ENCODE results near the gene RRAGD.

Gene RRAGD, protein sequence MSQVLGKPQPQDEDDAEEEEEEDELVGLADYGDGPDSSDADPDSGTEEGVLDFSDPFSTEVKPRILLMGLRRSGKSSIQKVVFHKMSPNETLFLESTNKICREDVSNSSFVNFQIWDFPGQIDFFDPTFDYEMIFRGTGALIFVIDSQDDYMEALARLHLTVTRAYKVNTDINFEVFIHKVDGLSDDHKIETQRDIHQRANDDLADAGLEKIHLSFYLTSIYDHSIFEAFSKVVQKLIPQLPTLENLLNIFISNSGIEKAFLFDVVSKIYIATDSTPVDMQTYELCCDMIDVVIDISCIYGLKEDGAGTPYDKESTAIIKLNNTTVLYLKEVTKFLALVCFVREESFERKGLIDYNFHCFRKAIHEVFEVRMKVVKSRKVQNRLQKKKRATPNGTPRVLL

DNA sequence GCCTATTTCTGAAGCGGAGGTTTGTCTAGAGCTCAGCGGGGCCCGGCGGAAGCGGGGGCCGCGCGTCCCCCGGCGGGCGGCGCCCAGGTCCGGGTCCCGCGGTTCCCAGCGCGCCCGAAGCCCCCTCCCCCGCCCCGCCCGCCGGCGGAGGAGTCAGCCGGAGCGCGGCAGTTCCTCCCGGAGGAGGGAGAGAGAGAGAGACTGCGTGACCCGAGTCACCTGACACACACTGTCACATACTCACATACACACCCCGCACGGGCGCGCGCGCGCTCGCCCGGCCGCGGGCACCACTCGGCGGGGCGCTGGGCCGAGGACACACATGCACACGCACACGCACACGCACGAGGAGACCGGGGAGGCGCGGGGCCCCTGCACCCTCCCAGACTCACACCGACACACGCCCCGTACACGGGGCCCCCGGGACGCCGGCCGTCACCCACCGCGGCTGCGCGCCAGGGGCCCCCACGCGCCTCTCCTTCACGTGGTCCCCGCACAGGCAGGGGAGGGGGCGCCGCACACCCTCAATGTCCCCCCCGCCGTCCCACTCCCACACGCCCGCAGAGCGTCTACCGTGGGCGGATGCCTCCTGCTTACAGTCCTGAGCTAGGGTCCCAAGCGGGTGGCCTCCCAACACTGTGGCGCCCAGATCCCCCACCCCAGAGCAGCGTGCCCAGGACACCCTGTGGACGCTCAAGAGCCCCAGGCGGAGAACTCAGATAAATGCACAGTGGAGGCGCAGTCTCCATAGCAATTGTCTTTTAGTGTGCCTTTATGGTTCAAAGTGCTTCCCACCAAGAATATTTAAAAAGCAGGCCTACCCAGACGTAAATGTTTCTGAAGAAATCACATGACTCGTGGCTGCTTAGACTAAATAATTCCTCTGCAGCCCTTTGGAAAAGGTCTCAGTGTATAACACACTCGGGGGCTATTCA lies at the start of gene RRAGD:
TSS of gene RRAGD (minus strand) at position 203 of the 935 bp plus-strand sequence. CDS start 280 bp downstream, outside the sequence.
- DNase-seq, result peak; percentile 83

DNA sequence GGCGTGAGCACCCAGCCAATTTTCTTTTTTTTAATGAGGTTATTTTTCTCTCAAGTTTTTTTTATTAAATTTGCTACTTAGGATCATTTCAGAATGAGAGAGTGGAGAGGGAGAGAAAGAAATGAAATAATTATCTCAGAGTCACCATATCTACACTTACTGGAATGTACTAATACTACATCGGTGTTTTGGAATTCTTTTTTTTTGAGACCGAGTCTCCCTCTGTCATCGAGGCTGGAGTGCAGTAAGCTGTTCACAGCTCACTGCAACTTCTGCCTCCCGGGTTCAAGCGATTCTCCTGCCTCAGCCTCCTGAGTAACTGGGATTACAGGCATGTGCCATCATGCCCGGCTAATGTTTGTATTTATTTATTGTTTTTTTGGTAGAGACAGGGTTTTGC lies 48.6 kb upstream of the RRAGD start:
- no peak for DNase-seq

- no peak for DNase-seq
These were observed 47.4 kb upstream of the RRAGD start for GRCh38 chr6:89459501-89459900.

DNA sequence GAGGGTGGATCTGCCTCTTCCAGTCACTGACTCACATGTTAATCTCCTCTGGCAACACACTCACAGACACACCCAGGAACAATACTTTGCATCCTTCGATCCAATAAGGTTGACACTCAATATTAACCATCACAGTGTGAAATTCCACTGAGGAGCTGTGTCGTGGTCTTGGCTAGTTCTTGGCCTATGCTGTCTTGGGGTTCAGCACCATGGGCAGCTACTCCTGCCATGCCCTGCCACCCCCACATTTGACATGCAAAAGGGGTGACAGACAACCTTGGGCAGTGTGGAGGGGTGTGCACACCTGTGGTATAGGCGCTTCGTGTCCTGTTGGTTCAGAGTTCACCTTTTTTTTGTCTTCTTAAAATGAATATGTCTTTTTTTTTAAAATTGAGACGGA lies 46.6 kb upstream of the RRAGD start:
- DNase-seq, result no peak

- DNase-seq, result no peak
These were observed 42.2 kb upstream of the RRAGD start for GRCh38 chr6:89454300-89454699.

DNA sequence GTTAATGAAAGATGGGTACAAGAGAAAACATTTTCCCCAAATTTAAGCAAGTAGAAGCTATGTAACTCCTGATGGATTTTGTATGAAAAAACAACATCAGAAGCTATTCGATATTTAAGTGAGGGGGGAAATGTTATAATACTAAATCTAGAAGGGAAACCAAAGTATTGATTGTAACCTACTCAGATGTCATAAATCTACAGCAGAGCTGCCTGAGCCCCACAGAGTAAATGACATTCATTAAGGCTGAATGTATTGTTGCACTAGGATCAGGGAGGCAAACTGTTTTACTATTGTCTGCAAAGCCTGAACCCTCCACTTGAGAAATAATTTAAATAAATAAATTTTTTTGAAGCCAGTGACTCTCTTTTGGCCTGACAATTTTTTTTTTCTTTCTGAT lies 40.2 kb upstream of the RRAGD start:
- no peak for DNase-seq

GRCh38 chr6:89449193-89449592 lies 37.1 kb upstream of the RRAGD start:
- DNase-seq, result no peak

- DNase-seq, result no peak
These were observed 31.6 kb upstream of the RRAGD start for GRCh38 chr6:89443658-89444057.

GRCh38 chr6:89440200-89440599 lies 28.1 kb upstream of the RRAGD start:
- DNase-seq, result no peak

GRCh38 chr6:89439014-89439413 lies 26.9 kb upstream of the RRAGD start:
- DNase-seq, result no peak

DNA sequence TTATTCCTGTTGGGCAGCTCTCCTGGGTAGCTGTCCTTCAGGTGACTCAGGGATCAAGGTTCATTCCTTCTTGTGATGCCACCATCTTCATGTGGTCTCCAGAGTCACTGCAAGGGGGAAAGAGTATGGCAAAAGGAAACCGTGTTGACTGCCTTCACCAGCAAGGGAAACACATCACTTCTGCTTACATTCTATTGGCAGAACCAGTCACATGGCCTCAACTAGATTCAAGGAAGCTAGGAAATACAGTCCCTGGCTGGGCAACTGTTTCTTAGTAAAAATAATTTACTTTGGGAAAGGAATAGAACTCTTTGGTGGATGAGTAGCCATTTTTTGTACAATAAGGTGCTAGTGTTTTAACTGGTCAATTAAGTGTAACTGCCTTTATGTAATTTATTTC lies 26.2 kb upstream of the RRAGD start:
- no peak for DNase-seq

DNA sequence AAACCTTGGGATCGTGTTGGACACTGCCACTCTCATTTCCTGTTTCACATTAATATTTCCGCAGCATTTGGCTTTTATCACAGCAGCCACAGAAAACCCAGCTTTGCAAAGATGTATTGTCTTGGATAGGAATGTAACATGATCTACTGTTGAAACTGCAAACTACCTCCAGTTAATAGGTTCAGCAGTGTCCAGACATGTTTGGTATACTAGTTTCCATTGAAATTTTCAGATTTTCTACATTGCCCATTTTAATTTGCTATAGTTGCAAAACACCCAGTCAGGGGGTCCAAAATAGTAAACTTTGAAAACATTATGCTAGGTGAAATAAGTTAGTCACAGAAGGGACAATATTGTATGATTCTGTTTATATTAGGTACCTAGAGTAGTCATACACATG lies 24.2 kb upstream of the RRAGD start:
- DNase-seq, result peak; percentile 22

DNA sequence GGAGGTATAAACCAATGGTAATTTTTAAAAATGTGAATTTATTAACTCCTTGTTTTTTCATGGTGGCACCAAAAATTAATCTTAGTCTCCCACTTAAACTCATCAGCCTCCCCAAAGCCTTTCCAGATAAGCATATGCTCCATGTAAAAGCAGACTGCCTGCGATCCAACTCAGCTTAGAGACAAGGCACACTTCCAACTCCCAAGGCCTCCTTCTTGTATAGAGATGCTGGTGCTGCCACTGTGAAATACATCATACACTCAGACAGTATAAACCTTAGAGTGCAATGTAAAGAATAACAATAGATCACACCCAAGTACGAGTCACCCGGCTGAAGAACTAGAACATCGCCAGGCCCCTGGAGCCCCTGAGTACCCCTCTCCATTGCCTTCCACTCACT lies 22.9 kb upstream of the RRAGD start:
- DNase-seq, result no peak

DNA sequence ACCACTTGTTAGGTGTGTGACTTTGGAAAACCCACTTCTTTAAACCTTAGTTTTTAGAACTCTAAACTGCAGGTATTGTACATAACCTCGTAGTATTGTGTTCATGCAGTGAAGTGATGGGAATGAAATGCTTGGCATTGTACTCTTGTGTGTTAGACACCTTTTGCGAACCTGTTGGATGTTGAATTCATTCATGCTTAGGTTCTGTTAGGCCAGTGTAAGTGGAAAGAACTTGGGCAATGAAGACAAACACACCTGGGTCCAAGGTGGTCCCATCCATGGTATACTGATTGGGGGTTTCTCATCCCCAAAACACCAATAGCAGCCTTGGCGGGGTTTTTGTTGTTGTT lies 22.1 kb upstream of the RRAGD start:
- DNase-seq, result no peak

DNA sequence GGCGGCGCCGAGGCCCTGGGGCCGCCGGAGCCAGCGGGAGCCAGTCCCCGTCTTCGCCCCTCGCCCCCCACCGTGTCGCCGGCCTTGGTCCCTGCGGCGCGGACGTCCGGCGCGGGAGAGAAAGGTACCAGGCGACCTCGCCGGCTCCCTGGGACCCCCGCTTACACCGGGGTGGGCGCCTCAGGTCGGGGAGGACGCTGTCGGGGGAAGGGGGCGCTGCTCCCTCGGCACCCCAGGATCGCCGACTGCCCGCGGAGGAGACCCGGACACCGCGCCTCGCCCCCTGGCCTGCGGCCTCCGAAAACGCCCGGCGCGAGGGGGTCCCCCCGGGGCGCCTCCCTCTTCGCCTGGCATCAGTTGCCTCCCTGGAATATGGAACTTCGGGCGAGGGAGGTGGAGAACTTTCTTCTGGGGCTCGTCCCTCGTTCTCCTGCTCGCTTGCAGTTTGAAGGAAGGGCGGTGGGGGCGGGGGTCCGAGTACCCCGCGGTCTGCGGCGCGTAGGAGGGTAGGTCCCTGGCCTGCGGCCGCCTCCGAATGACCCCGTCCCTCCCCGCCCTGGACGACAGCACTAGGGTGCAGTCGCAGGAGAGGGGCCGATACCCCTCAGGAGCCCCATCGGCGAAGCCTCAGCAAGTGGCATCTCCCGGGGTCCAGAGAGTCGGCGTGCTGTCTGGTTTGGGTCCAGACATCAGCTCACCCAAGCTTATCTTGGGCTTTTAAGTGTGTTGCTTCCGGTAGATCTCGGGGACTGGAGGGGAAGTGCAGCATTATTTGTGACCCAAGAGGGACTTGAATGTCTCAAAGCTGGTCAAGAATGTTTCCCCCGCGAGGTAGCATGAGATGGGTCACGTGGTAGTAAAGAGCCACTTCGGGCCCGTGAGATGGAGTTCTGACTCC lies 21.4 kb upstream of the RRAGD start:
- DNase-seq, result peak; percentile 63

DNA sequence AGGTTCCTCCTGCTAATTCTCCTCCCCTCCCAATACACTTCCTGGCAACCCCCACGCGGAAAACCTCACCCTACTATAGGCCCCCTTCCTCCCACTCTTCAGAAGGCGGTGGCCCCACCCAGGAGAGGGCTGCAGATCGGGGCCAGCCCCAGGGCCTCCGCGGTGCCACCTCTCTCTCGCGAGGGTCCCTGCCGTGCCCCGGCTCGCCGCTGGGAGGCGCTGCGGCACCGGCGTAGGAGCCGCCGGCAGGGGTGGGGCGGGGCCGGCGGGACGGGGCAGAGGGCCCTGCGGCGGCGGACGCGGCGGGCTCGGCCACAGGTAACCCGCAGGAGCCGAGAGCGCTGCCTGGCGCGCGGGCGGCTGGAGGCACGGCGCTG lies 20.8 kb upstream of the RRAGD start, which contains the start of gene ANKRD6:
TSS of gene ANKRD6 (plus strand) at position 278 of the 377 bp plus-strand sequence. CDS start 133,825 bp downstream, outside the sequence.
- peak; percentile 93 for DNase-seq

DNA sequence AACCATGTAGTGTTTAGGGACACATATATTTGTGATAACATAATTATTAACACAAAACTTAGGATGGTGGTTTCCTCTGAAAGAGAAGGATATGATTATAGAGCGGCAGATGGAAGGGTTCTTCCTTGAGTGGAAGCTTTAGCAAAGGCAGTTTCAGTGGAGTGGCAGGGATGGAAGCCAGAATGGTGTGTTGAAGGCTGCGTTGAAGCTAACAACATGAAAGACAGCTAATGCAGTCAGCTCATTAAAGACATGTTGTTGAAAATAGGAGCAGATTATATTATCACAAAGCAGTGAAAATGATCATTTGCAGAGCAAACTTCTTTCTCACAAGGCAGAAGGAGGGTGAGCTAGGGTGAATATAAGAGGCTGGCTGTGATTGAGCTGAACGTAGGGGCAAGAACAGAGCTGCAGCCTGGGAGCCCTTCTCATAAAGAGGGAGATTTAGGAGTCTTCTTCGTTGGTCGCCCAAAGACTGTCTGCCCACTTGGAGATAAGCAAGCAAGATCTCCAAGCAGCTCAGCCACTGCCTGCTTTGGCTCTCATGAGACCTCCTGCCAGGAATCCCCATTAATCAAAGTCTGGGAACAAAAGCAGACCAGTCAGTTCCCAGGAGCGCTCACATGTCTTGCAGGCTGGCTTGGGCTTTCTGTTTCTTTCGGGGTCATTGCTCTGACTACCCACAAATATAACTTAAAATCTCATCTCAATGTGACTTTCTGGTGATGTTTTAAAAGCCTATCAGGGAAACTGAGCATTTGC lies 18.3 kb upstream of the RRAGD start:
- peak; percentile 27 for DNase-seq

DNA sequence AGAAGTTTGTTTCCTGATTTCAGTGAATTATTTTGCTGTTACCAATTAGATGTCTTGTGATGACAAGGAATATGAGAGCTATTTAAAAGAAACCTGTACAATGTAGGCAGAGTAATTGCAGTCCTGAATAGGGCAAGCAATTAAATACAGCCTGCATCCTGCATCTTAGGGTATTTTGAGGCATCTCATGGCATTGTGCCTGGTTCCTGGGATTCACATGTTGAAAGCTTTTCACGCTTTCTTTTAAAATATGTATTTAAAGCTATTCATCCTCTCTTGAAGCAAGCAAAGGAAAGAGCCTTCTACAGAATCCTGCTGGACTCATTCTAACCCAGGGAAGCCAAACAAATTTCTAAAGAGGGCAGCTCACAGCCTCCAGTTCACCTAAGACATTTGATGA lies 4.7 kb upstream of the RRAGD start:
- DNase-seq, result no peak

DNA sequence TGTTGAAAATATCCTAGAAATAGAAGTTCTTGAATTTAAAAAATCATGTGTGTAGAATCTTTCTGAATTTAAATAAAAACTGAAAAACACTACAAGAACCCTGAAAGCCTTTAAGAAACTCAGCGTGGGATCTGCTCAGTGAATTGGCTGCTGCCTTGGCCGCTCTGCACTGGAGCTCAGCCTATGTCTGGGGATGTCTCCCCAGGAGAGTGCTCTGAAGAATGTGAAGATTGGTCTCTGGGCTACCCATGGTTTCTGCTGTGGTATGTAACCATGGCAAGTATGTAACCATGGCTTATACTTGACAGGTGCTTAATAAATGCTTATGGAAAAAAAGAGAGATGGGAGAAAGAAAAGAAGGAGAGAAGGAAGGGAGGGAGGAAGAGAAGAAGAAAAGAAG lies 3.1 kb upstream of the RRAGD start:
- DNase-seq, result no peak

DNA sequence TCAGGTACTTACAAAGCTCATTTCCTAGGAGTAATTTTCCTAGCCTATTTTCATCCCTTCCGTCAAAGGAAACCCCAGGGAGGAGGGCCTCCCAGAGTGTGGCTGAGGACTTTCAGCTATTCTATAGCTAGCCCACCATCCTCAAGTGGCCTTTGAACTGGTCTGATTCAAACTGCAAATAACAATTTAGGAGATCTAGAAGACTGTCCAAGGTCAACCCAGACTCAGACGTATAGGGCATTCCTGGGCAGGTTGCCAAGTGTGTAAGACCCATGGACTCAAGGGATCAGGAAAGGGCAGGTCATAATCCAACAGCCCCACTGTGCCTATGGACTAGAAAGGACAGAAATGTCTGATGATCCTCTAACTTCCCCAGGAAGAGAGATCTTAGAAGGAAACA lies 2.1 kb upstream of the RRAGD start:
- DNase-seq, result no peak

DNA sequence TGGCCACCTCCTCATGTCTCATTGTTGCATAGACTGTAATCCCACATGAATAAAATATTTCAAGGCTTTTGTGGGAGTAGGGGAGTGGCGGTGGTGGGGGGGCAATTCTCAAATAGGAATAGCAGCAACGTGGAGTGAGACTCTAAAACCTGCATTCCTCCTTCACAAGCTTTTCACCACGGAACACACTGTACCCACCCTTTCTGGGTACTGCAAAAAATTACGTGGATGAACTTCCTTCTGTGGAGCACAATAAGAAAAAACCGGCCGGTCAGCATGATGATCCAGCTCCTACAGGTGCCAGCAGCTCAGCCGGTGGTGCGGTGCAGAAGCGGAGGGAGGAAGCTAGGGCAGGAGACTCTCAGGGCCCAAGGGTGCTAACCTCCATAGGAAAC lies 930 bp upstream of the RRAGD start:
- DNase-seq, result peak; percentile 31

Measured in NCI-H774 (cell line).